GM23338 (cell line): Measurements from ENCODE around the gene PFDN4.

Source experiments
- EZH2 ChIP-seq: fragments of 200-600 bp; sonication (generic); IDR thresholded peaks from one replicate; pipeline ENCODE4 v1.8.0; 2017; ENCODE audit warnings: antibody characterized with exemption, mild to moderate bottlenecking, low read depth; ENCODE audit not compliant: unreplicated experiment
- EZH2phosphoT487 ChIP-seq: fragments of 200-600 bp; sonication (generic); IDR thresholded peaks from one replicate; pipeline ENCODE4 v1.8.1; 2018; ENCODE audit warnings: antibody characterized with exemption; ENCODE audit not compliant: unreplicated experiment
- ZNF331 ChIP-seq: fragments of 250-450 bp; sonication (Bioruptor Pico); IDR thresholded peaks from 2 replicates; pipeline ENCODE4 v1.5.0; 2020; ENCODE audit warnings: low read depth, mild to moderate bottlenecking, moderate library complexity
- TF ChIP-seq, protein P1 (sequence below), 2 experiments: fragments of 200-600 bp in 1 of 2; sonication (generic) in 1 of 2; conservative IDR thresholded peaks; 2 replicates each; pipeline versions ENCODE4 v1.5.1 to v1.6.1; 2016 to 2017; ENCODE audit warnings: antibody characterized with exemption in 2 of 2, low read depth in 2 of 2, mild to moderate bottlenecking in 2 of 2, moderate library complexity in 1 of 2
- TF ChIP-seq, protein P2 (sequence below): IDR thresholded peaks from one replicate; pipeline ENCODE4 v1.6.1; 2018; ENCODE audit warnings: antibody characterized with exemption; ENCODE audit not compliant: unreplicated experiment

GRCh38 chr20:54189630-54190029, 18.3 kb upstream of the PFDN4 start:
- TF ChIP-seq, protein P1, sequence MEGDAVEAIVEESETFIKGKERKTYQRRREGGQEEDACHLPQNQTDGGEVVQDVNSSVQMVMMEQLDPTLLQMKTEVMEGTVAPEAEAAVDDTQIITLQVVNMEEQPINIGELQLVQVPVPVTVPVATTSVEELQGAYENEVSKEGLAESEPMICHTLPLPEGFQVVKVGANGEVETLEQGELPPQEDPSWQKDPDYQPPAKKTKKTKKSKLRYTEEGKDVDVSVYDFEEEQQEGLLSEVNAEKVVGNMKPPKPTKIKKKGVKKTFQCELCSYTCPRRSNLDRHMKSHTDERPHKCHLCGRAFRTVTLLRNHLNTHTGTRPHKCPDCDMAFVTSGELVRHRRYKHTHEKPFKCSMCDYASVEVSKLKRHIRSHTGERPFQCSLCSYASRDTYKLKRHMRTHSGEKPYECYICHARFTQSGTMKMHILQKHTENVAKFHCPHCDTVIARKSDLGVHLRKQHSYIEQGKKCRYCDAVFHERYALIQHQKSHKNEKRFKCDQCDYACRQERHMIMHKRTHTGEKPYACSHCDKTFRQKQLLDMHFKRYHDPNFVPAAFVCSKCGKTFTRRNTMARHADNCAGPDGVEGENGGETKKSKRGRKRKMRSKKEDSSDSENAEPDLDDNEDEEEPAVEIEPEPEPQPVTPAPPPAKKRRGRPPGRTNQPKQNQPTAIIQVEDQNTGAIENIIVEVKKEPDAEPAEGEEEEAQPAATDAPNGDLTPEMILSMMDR (conservative IDR thresholded peaks at IDR 0.05; ENCODE audit: low read depth in 2 of 2): no peak
- TF ChIP-seq ZNF331 (CRISPR knock-in tag) (no peak), EZH2 (no peak), EZH2phosphoT487 (no peak)
- TF ChIP-seq, protein P2, sequence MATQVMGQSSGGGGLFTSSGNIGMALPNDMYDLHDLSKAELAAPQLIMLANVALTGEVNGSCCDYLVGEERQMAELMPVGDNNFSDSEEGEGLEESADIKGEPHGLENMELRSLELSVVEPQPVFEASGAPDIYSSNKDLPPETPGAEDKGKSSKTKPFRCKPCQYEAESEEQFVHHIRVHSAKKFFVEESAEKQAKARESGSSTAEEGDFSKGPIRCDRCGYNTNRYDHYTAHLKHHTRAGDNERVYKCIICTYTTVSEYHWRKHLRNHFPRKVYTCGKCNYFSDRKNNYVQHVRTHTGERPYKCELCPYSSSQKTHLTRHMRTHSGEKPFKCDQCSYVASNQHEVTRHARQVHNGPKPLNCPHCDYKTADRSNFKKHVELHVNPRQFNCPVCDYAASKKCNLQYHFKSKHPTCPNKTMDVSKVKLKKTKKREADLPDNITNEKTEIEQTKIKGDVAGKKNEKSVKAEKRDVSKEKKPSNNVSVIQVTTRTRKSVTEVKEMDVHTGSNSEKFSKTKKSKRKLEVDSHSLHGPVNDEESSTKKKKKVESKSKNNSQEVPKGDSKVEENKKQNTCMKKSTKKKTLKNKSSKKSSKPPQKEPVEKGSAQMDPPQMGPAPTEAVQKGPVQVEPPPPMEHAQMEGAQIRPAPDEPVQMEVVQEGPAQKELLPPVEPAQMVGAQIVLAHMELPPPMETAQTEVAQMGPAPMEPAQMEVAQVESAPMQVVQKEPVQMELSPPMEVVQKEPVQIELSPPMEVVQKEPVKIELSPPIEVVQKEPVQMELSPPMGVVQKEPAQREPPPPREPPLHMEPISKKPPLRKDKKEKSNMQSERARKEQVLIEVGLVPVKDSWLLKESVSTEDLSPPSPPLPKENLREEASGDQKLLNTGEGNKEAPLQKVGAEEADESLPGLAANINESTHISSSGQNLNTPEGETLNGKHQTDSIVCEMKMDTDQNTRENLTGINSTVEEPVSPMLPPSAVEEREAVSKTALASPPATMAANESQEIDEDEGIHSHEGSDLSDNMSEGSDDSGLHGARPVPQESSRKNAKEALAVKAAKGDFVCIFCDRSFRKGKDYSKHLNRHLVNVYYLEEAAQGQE: no peak
